Epithelial cell of esophagus (primary cell): ENCODE measurements around the gene CATSPERB.

Experiments used
- DNase-seq: peaks from one replicate; pipeline ENCODE4 v3.0.0; 2010; ENCODE audit warnings: low read depth
- H3K4me3 ChIP-seq: 2 replicates; pipeline ENCODE4 v1.5.1; 2011; ENCODE audit warnings: mild to moderate bottlenecking, low read length, control low read depth
- CTCF ChIP-seq: IDR thresholded peaks from 2 replicates; pipeline ENCODE4 v1.5.1; 2011; ENCODE audit warnings: low read depth, mild to moderate bottlenecking, low read length, control low read depth, inconsistent platforms; ENCODE audit not compliant: insufficient read depth; ENCODE audit errors: missing control alignments

Gene CATSPERB

GRCh38 chr14:91737619-91738018, 5.7 kb upstream of the CATSPERB start:
- DNase-seq, result peak; percentile 55
- TF ChIP-seq CTCF, result no peak
- no peak overlapping the region for H3K4me3 ChIP-seq

GRCh38 chr14:91732859-91733477, 1.1 kb upstream of the CATSPERB start:
- no peak for DNase-seq
- H3K4me3 ChIP-seq, result no peak overlapping the region
- TF ChIP-seq CTCF, result no peak

GRCh38 chr14:91732439-91732838, 553 bp upstream of the CATSPERB start:
- no peak for DNase-seq
- no peak overlapping the region for H3K4me3 ChIP-seq
- no peak for TF ChIP-seq CTCF

GRCh38 chr14:91731018-91731417, 868 bp downstream of the CATSPERB start:
- no peak overlapping the region for H3K4me3 ChIP-seq
- no peak for TF ChIP-seq CTCF
- DNase-seq, result peak; percentile 39

- TF ChIP-seq CTCF, result no peak
- H3K4me3 ChIP-seq, result no peak overlapping the region
- no peak for DNase-seq
Measured at GRCh38 chr14:91729756-91730155, 2.1 kb downstream of the CATSPERB start.

- no peak overlapping the region for H3K4me3 ChIP-seq
- no peak for DNase-seq
- no peak for TF ChIP-seq CTCF
Measured at GRCh38 chr14:91728616-91729183, 3.2 kb downstream of the CATSPERB start.

GRCh38 chr14:91727121-91727520, 4.8 kb downstream of the CATSPERB start:
- no peak for DNase-seq
- TF ChIP-seq CTCF, result no peak
- no peak overlapping the region for H3K4me3 ChIP-seq
